ENCODE measurements around the gene TSPEAR.

TSPEAR gene

DNA sequence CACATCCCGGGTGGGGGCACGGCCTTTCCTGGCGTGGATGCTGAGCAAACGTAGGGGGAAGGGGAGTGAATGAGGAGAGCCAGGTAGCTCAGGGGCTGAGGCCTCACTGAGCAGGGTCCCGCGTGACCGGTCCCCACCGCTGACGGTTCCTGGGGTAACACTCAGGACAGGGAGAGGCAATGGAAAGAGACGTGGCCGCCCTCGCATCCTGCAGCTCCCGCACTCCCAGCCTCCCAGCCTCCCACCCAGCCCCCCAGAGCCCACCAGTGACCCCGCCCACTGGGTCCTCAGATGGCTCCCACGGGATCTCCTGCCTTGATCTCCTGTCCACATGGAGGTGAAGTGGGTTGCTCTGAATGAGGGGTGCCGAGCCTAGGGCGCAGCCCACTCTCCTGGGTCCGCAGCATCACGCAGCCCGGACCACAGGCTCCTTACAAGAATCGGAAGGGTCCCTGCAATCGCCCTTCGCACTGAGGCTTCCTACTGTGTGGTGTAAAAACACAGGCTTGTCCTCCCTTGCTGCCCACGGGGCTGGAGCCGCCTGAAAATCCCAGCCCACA is 2.4 kb downstream of the TSPEAR start:
- TF ChIP-seq FOXP2 (optimal IDR thresholded peaks at IDR 0.05; ENCODE audit: borderline replicate concordance, extremely low read depth, extremely low read length, insufficient read depth): no peak

DNA sequence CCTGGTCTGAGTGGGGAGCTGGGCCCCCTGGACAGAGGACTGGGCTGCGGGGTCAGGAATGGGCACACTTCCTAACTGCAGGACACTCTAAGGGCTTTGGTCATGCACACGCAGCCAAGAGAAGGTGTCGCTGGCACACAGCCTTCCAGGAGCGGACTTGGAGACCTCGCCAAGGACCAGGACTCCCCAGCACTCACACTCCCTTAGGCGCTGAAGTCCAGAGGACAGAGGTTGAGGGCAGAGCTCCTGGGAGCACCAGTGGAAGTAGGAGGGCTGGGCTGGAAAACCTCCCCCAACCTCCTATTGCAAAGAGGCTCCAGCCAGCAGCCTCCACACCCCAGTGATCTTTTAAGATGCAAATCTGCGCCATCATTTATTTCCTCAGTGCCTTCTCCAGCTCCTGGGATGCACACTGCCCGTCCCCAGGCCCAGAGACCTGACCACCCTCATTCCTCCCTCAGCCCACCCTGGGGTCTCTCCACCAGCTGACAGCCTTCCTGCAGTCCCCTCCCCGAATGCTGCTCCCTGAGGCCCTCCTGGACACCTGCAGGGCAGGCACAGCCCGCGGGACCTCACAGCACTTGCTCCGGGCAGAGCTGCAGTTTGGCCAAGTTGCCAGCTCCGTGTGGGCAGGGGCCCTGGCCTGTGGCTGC is 3.0 kb downstream of the TSPEAR start:
- TF ChIP-seq, protein P1, sequence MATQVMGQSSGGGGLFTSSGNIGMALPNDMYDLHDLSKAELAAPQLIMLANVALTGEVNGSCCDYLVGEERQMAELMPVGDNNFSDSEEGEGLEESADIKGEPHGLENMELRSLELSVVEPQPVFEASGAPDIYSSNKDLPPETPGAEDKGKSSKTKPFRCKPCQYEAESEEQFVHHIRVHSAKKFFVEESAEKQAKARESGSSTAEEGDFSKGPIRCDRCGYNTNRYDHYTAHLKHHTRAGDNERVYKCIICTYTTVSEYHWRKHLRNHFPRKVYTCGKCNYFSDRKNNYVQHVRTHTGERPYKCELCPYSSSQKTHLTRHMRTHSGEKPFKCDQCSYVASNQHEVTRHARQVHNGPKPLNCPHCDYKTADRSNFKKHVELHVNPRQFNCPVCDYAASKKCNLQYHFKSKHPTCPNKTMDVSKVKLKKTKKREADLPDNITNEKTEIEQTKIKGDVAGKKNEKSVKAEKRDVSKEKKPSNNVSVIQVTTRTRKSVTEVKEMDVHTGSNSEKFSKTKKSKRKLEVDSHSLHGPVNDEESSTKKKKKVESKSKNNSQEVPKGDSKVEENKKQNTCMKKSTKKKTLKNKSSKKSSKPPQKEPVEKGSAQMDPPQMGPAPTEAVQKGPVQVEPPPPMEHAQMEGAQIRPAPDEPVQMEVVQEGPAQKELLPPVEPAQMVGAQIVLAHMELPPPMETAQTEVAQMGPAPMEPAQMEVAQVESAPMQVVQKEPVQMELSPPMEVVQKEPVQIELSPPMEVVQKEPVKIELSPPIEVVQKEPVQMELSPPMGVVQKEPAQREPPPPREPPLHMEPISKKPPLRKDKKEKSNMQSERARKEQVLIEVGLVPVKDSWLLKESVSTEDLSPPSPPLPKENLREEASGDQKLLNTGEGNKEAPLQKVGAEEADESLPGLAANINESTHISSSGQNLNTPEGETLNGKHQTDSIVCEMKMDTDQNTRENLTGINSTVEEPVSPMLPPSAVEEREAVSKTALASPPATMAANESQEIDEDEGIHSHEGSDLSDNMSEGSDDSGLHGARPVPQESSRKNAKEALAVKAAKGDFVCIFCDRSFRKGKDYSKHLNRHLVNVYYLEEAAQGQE (IDR thresholded peaks at IDR 0.05; ENCODE audit: insufficient read depth in 1 of 2, low read depth in 2 of 2, low read length in 2 of 2): no peak
- TF ChIP-seq SIN3A (IDR thresholded peaks at IDR 0.05; ENCODE audit: borderline replicate concordance, insufficient read depth, low read length): no peak
- no peak for TF ChIP-seq POLR2AphosphoS5 (IDR thresholded peaks at IDR 0.05; ENCODE audit: low read depth, low read length)
- TF ChIP-seq TAF1 (IDR thresholded peaks at IDR 0.05; ENCODE audit: borderline replicate concordance, insufficient read depth, low read length): no peak
- TF ChIP-seq FOXP2 (optimal IDR thresholded peaks at IDR 0.05; ENCODE audit: borderline replicate concordance, extremely low read depth, extremely low read length, insufficient read depth): no peak

DNA sequence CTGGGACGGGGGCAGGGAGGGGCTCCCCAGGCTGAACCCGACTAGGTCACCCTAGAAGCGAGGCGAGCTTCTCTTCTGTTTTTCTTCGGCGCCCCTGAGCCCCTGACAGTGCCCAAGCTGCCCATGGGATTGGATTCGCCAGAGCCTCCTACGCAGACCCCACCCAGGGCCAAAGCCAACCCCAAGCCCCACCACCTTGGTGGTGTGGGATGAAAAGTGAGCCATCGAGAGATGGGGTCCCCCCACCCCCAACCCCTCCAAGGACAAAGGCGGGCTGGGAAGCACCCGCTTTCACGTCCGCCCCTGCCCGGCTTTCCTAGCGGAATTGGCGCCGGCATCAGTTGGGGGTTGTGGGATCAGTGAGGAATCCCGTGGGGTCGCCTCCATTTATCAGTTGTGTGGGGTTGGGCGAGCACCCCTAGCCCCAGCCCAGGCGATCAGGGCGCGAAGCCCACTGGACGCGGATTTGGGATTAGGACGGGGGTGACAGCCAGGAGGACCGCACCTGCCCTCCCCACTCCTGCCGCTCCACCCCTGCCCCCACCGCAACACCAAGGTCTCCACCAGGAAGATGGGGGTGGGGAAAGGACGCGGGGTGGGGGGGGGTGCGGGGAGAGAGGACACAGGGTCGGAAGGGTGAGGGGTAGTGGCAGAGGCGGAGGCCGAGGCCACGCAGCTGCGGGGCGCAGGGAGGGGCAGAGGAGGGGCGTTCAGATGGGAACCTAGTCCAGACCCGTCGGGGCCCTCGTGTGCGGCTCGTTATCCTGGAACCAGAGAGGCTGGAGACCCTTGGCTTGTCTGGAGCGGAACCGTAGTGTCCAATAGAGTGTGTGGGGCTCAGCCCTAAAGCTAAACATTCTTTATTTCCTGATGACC is 4.4 kb downstream of the TSPEAR start:
- TF ChIP-seq TAF1 (IDR thresholded peaks at IDR 0.05; ENCODE audit: borderline replicate concordance, insufficient read depth, low read length) (no peak), POLR2AphosphoS5 (IDR thresholded peaks at IDR 0.05; ENCODE audit: low read depth, low read length) (no peak), FOXP2 (optimal IDR thresholded peaks at IDR 0.05; ENCODE audit: borderline replicate concordance, extremely low read depth, extremely low read length, insufficient read depth) (no peak), SIN3A (IDR thresholded peaks at IDR 0.05; ENCODE audit: borderline replicate concordance, insufficient read depth, low read length) (no peak)
- TF ChIP-seq, protein P1 (IDR thresholded peaks at IDR 0.05; ENCODE audit: insufficient read depth in 1 of 2, low read depth in 2 of 2, low read length in 2 of 2): no peak

DNA sequence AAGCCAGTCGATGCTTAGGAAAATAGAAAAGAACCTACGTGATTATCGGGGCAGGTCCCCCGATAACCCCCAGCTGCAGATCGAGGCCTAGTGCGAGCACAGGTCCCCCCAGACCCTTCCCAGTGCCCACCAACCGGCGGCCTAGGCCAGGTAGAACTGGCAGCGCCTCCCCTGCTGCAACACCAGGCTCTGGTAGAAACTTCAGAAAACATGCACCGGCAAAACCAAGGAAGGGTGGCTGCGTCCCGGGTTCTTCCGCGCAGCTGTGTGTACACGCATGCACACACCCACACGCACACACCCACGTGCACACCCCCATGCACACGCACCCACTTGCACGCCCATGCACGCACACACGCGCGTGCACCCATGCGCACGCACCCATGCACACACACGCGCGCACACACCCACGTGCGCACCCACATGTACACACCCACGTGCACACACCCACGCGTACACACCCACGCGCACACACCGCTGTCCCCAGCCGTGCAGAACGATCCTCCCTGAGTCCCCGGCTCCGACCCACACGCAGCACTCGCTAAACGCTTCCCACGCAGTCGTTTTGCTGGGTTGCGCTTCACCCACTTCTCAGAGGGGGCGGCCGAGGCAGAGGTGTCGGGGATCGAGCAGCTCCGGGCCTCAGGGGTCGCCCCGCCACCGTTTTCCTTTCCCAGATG is 5.2 kb downstream of the TSPEAR start:
- no peak for TF ChIP-seq TAF1 (IDR thresholded peaks at IDR 0.05; ENCODE audit: borderline replicate concordance, insufficient read depth, low read length)
- TF ChIP-seq POLR2AphosphoS5 (IDR thresholded peaks at IDR 0.05; ENCODE audit: low read depth, low read length): no peak
- no peak for TF ChIP-seq SIN3A (IDR thresholded peaks at IDR 0.05; ENCODE audit: borderline replicate concordance, insufficient read depth, low read length)
- TF ChIP-seq, protein P1 (IDR thresholded peaks at IDR 0.05; ENCODE audit: insufficient read depth in 1 of 2, low read depth in 2 of 2, low read length in 2 of 2): no peak
- TF ChIP-seq FOXP2 (optimal IDR thresholded peaks at IDR 0.05; ENCODE audit: borderline replicate concordance, extremely low read depth, extremely low read length, insufficient read depth): no peak

DNA sequence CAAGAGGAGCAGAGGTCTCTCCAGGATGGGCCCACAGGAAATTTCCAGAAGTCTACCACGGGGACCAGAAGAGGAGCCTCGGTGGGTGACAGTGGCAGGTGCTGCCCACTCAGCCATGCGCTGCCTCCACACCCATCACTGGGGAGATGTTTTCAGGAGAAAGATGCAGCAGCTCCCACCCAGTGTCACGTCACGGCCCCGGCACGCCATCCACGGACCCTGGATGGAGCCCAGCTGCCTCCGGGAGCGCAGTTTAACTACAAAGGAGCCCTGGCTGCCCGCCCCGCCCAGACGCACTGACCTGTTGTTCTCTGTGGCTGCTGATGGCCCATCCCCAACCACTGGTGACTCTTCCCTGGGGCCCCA is 6.8 kb downstream of the TSPEAR start:
- TF ChIP-seq FOXP2 (optimal IDR thresholded peaks at IDR 0.05; ENCODE audit: borderline replicate concordance, extremely low read depth, extremely low read length, insufficient read depth) (no peak), TAF1 (IDR thresholded peaks at IDR 0.05; ENCODE audit: borderline replicate concordance, insufficient read depth, low read length) (no peak), SIN3A (IDR thresholded peaks at IDR 0.05; ENCODE audit: borderline replicate concordance, insufficient read depth, low read length) (no peak), POLR2AphosphoS5 (IDR thresholded peaks at IDR 0.05; ENCODE audit: low read depth, low read length) (no peak)
- TF ChIP-seq, protein P1 (IDR thresholded peaks at IDR 0.05; ENCODE audit: insufficient read depth in 1 of 2, low read depth in 2 of 2, low read length in 2 of 2): no peak

All from PFSK-1 (cell line).